SW 1271 (cell line): Measurements from ENCODE around the gene CAMK1D.

Experiments used
- DNase-seq, 2 experiments: peaks; one replicate each; lab custom pipeline; 2025; lab: John Stamatoyannopoulos, UW

The CAMK1D gene

DNA sequence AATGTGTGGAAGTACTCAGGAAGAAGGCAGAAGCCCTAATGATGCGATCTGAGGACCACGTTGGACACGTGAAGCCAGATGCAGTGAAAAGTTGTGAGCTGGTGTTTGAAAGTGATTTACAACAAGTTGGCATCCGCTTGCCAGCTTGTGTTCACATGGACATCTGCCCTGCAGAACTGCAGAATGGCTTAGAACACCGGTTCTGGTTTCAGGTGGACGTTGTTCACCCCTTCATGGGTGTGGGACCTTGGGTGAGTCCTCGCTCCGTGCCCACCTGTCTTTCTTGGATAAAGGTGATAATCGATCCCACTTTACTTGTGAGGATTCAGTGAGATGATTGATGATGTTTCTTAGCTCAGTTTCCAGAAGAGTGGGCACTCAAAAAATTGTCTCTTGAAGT is 53.8 kb downstream of the CAMK1D start:
- no peak for DNase-seq

- no peak for DNase-seq
These were observed 56.3 kb downstream of the CAMK1D start for GRCh38 chr10:12405342-12406320.

DNA sequence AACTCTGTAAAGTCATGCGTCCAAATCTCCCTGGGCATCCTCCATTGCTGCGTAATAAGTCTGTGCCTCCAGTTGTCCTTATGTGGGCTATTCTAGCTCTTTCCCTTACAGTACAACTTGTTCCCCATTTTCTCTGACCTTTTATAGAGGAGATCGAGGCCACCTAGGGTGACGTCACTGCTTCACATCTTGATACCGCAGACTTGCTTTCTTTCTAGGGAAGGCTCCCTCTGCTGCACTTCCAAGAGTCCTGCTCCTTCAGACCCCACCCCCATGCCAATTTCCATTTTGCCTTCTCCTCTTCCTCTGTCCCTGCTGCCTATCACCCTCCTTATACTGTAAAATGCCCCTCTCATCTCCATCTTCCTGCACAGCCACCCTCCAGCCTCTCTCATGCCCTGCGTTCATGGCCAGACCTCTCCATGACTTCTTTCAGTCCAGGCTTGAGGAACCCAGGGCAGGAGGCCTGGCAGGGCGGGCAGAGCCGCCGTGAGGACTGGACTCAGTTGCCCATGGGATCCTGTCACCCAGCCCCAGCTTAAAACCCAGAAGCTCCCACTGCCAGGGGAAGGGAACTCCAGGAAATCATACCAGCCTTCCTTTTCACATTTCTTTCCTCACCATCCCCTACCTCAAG is 57.5 kb downstream of the CAMK1D start:
- DNase-seq: no peak

- DNase-seq: no peak
These were observed 59.1 kb downstream of the CAMK1D start for GRCh38 chr10:12408472-12408871.

DNA sequence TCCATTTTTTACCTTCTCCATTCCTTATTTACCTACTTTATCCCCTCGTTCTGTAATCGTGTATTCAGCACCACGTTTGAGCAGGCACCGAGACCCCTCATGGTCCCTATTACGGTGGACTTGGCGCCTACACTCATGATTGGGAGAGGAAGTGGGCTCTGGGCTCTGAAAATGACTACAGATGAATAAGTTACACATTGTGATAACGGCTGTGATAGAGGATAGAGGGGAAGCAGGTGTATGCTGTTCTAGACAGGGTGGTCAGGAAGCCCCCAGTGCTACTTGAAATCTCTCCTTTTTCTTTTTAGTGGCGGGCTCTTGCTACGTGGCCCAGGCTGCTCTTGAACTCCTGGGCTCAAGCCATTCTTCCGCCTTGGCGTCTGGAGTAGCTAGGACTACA is 59.8 kb downstream of the CAMK1D start:
- no peak for DNase-seq

DNA sequence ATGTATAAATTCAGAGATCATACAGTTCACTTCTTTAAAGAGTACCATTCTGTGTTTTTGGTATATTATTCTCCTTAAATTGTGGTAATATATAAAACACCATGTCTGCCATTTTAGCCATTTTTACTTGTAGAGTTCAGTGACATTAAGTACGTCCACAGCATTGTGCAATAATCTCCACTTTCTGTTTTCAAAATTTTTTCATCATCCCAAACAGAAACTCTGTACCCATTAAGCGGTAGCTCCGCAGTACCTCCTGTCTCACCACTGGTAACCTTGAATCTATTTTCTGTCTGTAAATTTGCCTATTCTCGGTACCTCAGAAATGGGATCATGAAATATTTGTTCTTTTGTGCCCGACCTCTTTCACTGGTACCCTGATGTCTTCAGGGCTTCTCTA is 60.3 kb downstream of the CAMK1D start:
- no peak for DNase-seq

DNA sequence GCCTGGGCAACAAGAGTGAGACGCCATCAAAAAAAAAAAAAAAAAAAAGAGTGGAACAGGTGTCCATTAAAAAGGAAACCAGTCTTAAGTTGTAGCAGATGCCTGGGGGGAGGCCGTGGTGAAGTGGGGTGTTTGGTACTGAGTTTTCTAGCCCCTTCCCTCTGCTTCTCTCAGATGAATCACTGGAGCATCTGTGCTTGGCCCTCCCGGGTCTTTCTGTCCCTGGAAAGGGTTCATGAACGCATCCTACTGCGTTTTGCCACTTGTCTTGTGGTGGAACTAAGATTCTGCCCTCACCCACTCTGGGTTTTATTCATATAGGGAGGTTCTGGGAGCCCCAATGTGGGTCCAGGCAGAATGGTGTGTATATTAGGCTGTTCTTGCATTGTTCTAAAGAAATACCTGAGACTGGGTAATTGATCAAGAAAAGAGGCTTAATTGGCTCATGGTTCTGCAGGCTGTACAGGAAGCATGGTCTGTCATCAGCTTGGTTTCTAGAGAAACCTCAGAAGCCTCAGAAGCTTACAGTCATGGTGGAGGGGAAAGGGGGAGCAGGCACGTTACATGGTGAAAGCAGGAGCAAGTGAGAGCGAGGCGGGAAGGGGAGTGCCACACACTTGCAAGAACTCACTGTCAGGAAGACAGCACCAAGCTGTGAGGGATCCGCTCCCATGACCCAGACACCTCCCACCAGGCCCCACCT is 63.5 kb downstream of the CAMK1D start:
- DNase-seq: no peak

- DNase-seq: no peak
These were observed 64.0 kb downstream of the CAMK1D start for GRCh38 chr10:12413369-12413711.

DNA sequence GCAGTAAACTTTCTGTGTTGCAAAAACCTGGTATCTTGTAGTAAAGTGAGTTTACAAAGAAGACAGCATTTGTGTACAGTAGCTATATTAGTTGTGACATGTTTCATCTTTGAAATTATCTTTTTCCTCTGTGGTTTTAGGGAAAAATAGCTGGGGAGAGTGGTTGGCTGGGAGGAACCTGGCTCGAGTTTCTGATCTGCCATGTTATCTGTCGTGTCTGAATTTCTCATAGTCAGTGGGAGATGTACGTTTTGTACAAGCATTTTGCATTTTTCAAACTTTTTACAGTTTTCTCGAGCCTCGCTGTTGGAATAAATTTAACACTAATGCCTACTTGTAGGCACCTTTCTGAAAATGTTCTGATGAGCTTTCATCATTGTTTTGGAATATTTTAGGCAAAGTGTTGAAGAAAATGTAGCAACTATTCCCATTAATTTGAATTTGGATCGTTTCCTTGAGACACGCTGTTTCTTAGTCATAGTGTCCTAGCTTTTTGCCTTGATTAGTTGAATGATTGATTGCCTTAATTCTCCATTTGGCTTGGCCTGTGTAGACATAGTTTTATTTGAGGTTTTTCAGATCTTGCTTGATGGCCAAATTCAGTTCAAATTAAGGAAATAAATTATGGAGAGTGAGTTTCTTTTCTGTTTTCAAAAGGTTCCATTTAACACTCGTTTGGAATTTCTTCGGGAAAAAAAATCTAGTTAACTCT is 65.1 kb downstream of the CAMK1D start:
- no peak for DNase-seq

DNA sequence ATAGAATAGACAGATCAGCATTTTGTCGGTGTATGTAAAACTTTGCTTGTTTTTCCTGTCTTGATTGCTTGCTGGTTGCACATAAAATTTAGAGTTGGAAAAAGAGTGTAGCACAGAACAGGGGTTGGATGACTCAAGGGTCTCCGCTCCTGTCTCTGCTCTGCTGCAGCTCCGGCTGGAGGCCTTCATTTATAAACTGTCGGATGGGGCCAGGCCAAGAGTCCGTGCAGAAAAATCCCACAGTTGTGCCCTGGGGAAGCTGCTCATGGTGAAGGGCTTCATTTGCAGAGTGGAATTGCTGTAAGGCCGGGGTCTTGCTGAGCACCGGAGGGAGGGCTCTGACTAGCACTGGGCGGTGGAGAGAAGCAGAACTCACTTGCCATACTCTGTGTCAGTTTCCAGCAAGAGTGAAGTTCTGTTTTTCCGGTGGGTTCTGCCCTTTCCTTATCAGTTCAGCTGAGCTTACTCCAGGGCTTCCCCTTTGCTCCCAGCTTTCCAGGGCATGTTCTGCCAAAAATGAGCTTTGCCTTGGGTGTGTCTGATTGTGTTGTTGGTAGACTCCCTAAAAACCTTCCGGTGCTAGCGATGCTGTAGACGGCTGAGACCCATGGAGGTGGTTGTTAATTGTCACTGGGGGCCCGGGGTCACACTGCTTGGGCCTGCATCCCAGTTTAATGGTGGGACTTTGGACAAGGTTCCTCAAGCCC is 67.2 kb downstream of the CAMK1D start:
- DNase-seq: no peak

- DNase-seq: no peak
These were observed 68.0 kb downstream of the CAMK1D start for GRCh38 chr10:12417331-12417730.

GRCh38 chr10:12418000-12418399 is 68.7 kb downstream of the CAMK1D start:
- DNase-seq: no peak

GRCh38 chr10:12418725-12419261 is 69.4 kb downstream of the CAMK1D start:
- no peak for DNase-seq

GRCh38 chr10:12419262-12419847 is 70.0 kb downstream of the CAMK1D start:
- peak in 1 of 2 experiments; percentile 20 for DNase-seq

DNA sequence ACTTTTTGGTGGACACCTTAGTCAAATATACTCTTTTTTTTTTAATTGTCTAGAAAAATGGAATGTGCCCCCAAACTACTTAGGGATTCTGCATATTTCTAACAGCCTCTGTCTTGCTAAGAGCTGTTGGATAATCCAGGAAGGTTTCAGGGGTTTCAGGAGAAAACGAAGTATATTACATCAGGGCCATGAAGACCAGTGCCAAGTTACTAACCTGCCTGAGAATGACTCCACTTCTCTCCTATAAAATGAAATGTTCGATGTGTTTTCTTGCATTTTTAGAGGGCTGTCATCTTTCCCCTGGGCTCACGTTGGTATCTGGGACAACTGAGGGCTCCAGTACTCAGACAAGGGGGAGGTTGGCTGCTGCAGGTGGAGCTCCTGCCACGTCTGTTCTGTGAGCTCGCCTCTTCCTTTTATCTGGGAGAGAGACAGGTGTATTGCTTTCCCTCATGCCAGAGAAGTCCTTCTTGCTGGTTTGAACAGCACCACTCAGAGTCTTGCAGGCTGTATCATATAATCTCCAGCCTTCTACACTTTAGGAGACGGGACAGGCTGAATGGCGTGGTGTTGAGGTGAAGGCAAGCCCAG is 71.3 kb downstream of the CAMK1D start:
- no peak for DNase-seq

DNA sequence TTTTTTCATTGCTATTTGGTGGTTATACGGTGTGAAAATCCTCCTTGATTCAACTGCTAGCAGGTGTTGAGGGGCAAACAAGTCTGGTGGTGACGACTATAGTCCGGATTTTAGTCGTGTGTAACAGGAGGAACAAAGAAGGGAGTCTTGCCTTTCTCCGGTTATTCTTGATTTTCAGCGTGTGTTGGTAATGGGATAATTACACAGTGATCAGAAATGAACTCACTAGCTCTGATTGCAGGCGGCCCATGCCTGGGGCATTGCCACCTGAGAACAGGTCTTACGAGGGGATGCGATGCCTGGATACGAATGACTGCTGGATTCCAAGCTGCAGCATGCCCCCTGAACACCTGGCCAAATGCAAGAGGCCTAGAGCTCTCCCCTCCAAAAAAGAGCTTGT is 72.8 kb downstream of the CAMK1D start:
- no peak for DNase-seq

DNA sequence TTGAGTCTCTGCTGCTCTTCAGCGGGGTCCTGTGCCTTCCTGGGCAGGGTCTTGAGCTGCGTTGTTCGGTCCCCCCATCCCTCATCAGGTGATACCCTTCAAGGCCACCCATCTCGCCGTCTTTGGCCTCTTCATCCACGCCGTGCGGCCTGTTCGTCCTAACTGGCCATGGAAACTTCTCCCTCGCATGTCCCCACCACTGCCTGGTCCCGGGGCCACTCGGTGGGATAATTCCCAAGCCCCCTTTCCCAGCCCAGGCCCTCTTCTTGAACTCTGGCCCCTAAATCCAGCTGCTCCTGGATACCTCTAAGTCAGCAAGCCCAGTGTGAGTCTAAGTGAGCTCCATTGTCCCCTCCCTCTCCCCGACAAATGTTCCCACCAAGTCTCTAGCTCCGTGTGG is 74.5 kb downstream of the CAMK1D start:
- DNase-seq: no peak

DNA sequence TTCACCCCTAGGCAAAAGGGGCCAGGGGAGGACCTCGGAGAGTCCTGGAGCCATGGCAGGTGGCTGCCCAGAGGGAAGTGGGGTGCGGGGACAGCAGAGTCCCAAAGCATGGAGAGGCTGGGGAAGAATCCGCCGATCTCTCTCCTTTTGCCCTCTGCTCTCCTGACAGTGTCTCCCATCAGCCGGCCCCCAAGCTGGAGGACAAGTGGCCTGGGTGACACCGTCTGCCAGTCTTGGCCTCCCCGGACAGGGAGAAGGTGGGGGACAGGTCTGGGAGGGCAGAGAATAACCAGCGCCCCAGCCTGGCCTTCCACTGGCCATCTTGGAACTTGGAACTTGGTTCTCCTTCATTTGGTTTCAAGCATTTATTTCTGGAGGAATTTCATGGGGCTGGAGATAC is 77.9 kb downstream of the CAMK1D start:
- no peak for DNase-seq

- DNase-seq: no peak
These were observed 79.2 kb downstream of the CAMK1D start for GRCh38 chr10:12428447-12429135.
